Omental fat pad (tissue), 4 donors: ENCODE data around the gene SPATA32. TPM values are rescaled to one million over a fixed set of nuclear protein-coding genes. Genes with fewer than 3 reads are reported as not detected.
"Not testable (repeated sequence)": the region's sequence is repeated elsewhere in the genome, so short reads cannot be mapped to it uniquely, and the experiment has no call there.

Experiments
- ATAC-seq: fragments of 150-250 bp; one replicate; pipeline ENCODE4 v1.9.1; 2016; ENCODE audit warnings: mild to moderate bottlenecking, moderate library complexity; ENCODE audit not compliant: low FRiP score
- DNase-seq: peaks from one replicate; pipeline ENCODE4 v3.0.0-alpha.2; 2019; ENCODE audit warnings: low spot score
- CTCF ChIP-seq, 3 donors: fragments of 450-650 bp; IDR thresholded peaks; one replicate each; pipeline ENCODE4 v1.5.1; 2016 to 2017; ENCODE audit warnings: antibody characterized with exemption in 3 of 3, mild to moderate bottlenecking in 3 of 3, moderate library complexity in 2 of 3
- total RNA-seq, 4 donors: library from RNA; depleted of rRNA; stranded (reverse); fragments of >200 nt; gene quantifications; one replicate each; pipeline ENCODE4 v1.1.0, GENCODE V29; 2016

Gene SPATA32
- total RNA-seq, 4 donors from 2014 or later = 0.65 TPM; not detected in 3

- DNase-seq (no peak), ATAC-seq (no peak)
- no peak for TF ChIP-seq CTCF (IDR thresholded peaks at IDR 0.05)
These were observed 5.6 kb downstream of the SPATA32 start for GRCh38 chr17:45256114-45256966.

- DNase-seq = no peak
- no peak for TF ChIP-seq CTCF (IDR thresholded peaks at IDR 0.05)
- ATAC-seq = no peak
These were observed 6.5 kb downstream of the SPATA32 start for GRCh38 chr17:45255358-45255757.

GRCh38 chr17:45253879-45254278 lies 8.0 kb downstream of the SPATA32 start:
- ATAC-seq (no peak), DNase-seq (no peak)
- TF ChIP-seq CTCF (IDR thresholded peaks at IDR 0.05) = no peak

- DNase-seq, ATAC-seq: not testable (repeated sequence)
These were observed 8.7 kb downstream of the SPATA32 start for GRCh38 chr17:45253237-45253636.

GRCh38 chr17:45251931-45252330 lies 10.0 kb downstream of the SPATA32 start:
- DNase-seq = no peak
- no peak for ATAC-seq
- no peak for TF ChIP-seq CTCF (IDR thresholded peaks at IDR 0.05)

DNA sequence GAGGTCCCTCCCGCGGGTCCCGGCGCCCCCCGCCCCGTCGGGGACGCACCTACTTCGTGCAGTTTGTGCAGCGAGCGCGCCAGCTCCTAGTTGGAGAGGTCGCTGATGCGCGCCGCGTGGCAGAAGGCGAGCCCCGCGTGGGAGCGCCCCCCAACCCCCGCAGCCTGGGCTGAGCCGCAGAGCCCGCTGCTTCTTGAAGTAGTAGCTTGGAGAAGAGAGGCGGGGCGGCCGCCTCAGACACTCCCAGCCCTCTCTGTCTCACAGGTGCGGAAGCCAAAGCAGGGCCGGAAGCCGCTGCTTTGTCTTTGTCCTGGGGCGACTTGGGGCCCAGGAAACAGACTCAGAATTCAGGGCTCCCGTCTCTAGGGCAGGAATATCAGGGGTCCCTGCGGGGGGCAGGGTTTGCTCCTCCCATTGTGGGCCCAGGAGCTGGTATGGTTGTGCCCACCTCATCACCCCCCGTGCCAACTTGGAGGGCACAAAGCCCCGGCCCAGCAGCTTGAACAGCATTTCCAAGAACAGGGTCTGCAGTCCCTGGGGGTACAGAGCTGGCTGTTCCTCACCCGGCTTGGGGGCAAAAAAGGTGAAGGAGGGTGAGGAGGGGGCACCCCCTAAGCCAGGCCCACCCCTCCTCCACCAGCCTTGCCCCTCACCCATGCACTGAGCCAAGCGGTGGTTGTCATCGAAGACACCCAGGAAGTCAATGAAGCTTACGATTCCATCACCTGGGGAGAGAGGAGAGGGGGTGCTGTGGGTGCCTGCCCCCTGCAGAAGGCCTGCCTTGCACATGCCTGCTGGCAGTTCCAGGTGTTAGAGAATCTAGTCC lies 13.5 kb downstream of the SPATA32 start:
- no peak for TF ChIP-seq CTCF (IDR thresholded peaks at IDR 0.05)
- ATAC-seq = peak; percentile 13
- no peak for DNase-seq

DNA sequence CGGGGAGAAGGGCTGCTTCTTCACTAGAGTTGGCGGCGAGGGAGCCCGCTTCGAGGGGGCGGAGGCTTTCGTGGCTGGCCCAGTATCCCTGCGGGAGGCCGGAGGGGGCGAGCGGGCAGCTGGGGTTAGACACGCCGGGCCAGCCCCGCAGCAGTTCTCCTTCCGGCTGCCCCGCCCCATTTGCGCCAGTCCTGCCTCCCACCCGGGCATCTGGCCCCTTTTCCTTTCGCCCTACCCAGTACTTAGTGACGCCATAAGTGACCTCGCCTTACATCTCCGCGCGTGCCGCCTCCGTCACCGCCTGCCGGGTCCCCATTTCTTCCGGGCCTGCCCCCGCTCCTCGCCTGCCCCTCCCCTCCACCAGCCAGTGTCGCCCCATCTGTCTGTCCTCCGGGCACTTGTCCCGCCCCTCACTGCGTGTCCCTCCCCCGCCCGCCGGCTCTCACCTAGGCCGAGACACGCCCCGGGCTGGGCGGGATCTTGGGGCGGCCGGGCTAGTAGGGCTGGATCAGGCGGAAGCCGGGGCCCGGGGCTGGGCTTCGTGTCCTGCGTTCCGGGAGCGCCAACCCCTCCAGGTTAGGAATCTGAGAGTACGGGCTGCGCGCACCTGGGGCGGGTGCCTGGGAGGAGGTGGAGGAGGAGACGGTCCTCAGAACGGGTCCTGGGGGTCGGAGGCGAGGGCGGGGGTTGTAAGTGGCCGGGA lies 14.3 kb downstream of the SPATA32 start:
- ATAC-seq = peak; percentile 83

More for the DNA sequence above, 14.3 kb downstream of the SPATA32 start:
- TF ChIP-seq CTCF (IDR thresholded peaks at IDR 0.05) = no peak
- peak; percentile 80 for DNase-seq
